OCI-LY7 (cell line): ENCODE results near the gene PXDN. TPM values are rescaled to one million over a fixed set of nuclear protein-coding genes. Genes with fewer than 3 reads are reported as not detected.

ENCODE experiments used
- BruUV-seq: library from RNA; stranded (reverse); fragments of 400-500 nt; replicated peaks from 2 replicates; lab custom pipeline; 2021; lab: Mats Ljungman, UMichigan
- CTCF ChIA-PET: fragments of 300-600 bp; sonication (Branson Sonifier 250); formaldehyde crosslinking; loops from one replicate; lab custom pipeline; 2022; ENCODE audit warnings: antibody characterized with exemption; ENCODE audit not compliant: unreplicated experiment; lab: Charles Lee
- POLR2A ChIA-PET: fragments of 300-600 bp; sonication (Branson Sonifier 250); formaldehyde crosslinking; loops from one replicate; lab custom pipeline; 2022; ENCODE audit warnings: antibody characterized with exemption; lab: Charles Lee
- DNase-seq: peaks from one replicate; pipeline ENCODE4 v3.0.0-alpha.2; 2015; ENCODE audit warnings: low spot score
- H2AFZ ChIP-seq: fragments of 200-600 bp; sonication (generic), shearing (Covaris generic); 2 replicates; pipeline ENCODE4 v1.6.1; 2014; ENCODE audit warnings: mild to moderate bottlenecking, antibody characterized with exemption, low read length, moderate library complexity
- H3K27ac ChIP-seq: fragments of 200-600 bp; sonication (generic); 2 replicates; pipeline ENCODE4 v1.5.1; 2014; ENCODE audit warnings: mixed run types, low read depth, mild to moderate bottlenecking, moderate library complexity, low read length, inconsistent platforms; ENCODE audit not compliant: poor library complexity, severe bottlenecking
- H3K36me3 ChIP-seq: fragments of 200-600 bp; sonication (generic); 2 replicates; pipeline ENCODE4 v1.6.1; 2014; ENCODE audit warnings: mild to moderate bottlenecking, antibody characterized with exemption, low read length, moderate library complexity, mixed read lengths; ENCODE audit not compliant: insufficient read depth
- H3K4me1 ChIP-seq: fragments of 200-600 bp; sonication (generic); 2 replicates; pipeline ENCODE4 v1.5.1; 2014; ENCODE audit warnings: mild to moderate bottlenecking, low read length; ENCODE audit not compliant: insufficient read depth, poor library complexity, severe bottlenecking
- H3K4me2 ChIP-seq: fragments of 200-600 bp; sonication (generic); 2 replicates; pipeline ENCODE4 v1.6.1; 2014; ENCODE audit warnings: mild to moderate bottlenecking, low read length
- H3K4me3 ChIP-seq: fragments of 200-600 bp; sonication (generic); 2 replicates; pipeline ENCODE4 v1.5.1; 2014; ENCODE audit warnings: mild to moderate bottlenecking, low read depth, low read length; ENCODE audit not compliant: poor library complexity, severe bottlenecking
- H3K79me2 ChIP-seq: fragments of 200-600 bp; sonication (generic); 2 replicates; pipeline ENCODE4 v1.6.1; 2016; ENCODE audit warnings: low read depth, mild to moderate bottlenecking, low read length, moderate library complexity, mixed read lengths; ENCODE audit not compliant: insufficient read depth
- H3K9me2 ChIP-seq: fragments of 200-600 bp; sonication (generic); 2 replicates; pipeline ENCODE4 v1.6.1; 2016; ENCODE audit warnings: mild to moderate bottlenecking, low read length, mixed read lengths; ENCODE audit not compliant: insufficient read depth
- H3K9me3 ChIP-seq: fragments of 200-600 bp; sonication (generic); 2 replicates; pipeline ENCODE4 v1.6.1; 2014; ENCODE audit warnings: mild to moderate bottlenecking, mixed run types, low read length, mixed read lengths
- H4K20me1 ChIP-seq: fragments of 200-600 bp; sonication (generic); 2 replicates; pipeline ENCODE4 v1.6.1; 2014; ENCODE audit warnings: mild to moderate bottlenecking, antibody characterized with exemption, low read length, moderate library complexity, mixed read lengths; ENCODE audit not compliant: insufficient read depth
- CTCF ChIP-seq: fragments of 200-600 bp; sonication (generic); conservative IDR thresholded peaks from 2 replicates; pipeline ENCODE4 v1.5.1; 2014; ENCODE audit warnings: mild to moderate bottlenecking, antibody characterized with exemption, low read length, moderate library complexity, mixed read lengths
- EZH2phosphoT487 ChIP-seq: fragments of 200-600 bp; sonication (generic); IDR thresholded peaks from 2 replicates; pipeline ENCODE4 v1.6.1; 2018; ENCODE audit warnings: low read depth, borderline replicate concordance, mild to moderate bottlenecking, mixed run types, antibody characterized with exemption, low read length, moderate library complexity, mixed read lengths
- intact Hi-C: fragments of 100-400 bp; cut with micrococcal nuclease; formaldehyde crosslinking; loops from one replicate; pipeline ENCODE4 v1.10.0; 2022; ENCODE audit not compliant: unreplicated experiment
- total RNA-seq, 2 experiments: library from RNA; depleted of rRNA in 1 of 2; stranded (reverse); fragments of >200 nt in 1 of 2; shearing (Covaris generic) in 1 of 2; gene quantifications; 2 replicates each; pipeline ENCODE4 v1.2.3, GENCODE V29; 2014 to 2022

PXDN gene
- total RNA-seq, 2 experiments from 2014 or later = not detected

DNA sequence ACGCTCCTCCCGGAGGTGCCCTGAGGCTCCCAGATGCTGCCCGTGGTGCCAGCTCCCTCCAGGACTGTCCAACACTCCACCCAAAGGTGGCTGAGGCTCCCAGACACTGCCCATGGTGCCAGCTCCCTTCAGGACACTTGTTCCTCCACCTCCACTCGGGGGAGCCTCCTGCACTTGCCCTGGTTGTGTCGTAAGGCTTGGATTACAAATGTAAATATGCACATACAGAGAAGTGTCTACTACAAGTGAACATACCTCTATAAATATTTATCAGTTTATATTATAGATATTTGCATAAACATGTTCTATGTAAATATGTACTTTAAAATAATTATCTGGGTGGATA lies 143.3 kb downstream of the PXDN start:
- DNase-seq = no peak
- Histone ChIP-seq H3K79me2 (no peaks in the 10 kb centered on the region), H2AFZ (no peak overlapping the region), H3K9me3 (0 out of 2 replicates have a peak, but pooled peaks cover 6% of the 10 kb centered on the region), H4K20me1 (no peaks in the 10 kb centered on the region), H3K4me1 (no peaks in the 10 kb centered on the region), H3K27ac (no peak overlapping the region), H3K4me2 (no peak overlapping the region), H3K9me2 (no peaks in the 10 kb centered on the region), H3K4me3 (no peak overlapping the region), H3K36me3 (no peaks in the 10 kb centered on the region)
- intact Hi-C loops = no loop called here
- ChIA-PET CTCF (interaction anchor here (1.1 kb wide), 1 partner anchor 8 kb away, joined by 4 read pairs; no protein-coding TSS in a partner anchor), POLR2A (no interaction called here)
- BruUV-seq = no TSS peak
- no peak for TF ChIP-seq EZH2phosphoT487
- no peak for TF ChIP-seq CTCF

DNA sequence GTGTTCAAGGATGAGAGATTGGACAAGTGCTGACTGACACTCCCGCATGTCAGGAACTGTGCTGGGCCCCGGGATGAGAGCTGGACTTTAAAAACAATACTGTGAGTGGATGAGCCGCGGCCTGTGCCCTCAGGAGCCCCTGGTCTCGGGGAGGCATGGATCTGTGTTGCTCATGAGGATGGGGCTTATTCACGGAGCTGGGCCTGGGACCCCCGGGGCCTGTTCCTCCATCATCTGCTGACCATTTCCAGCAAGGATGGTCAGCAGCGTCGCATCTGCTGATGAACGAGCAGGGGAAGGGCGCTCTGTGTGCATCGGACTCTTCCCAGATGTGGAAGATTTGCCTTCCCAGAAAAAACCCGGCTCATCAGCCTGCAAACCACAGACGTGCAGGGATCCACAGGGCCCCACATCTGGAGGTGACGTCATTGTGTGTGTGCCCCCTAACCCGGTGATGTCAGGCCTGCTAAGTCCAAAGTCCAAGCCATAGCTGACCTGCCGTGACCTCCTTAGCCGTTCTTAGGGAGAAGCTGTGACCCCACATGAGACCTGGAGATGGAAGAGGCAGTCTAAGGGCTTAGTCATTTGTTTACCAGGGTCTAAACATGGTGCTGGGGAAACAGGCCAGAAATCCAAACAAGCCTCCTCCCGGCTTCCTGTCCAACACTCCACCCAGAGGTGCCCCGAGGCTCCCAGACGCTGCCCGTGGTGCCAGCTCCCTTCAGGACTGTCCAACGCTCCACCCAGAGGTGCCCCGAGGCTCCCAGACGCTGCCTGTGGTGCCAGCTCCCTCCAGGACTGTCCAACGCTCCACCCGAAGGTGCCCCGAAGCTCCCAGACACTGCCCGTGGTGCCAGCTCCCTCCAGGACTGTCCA lies 143.9 kb downstream of the PXDN start:
- Histone ChIP-seq H3K4me2 (no peak overlapping the region), H3K79me2 (no peaks in the 10 kb centered on the region), H3K27ac (no peak overlapping the region), H3K4me3 (no peak overlapping the region), H2AFZ (no peak overlapping the region), H3K36me3 (no peaks in the 10 kb centered on the region), H3K4me1 (no peaks in the 10 kb centered on the region), H4K20me1 (no peaks in the 10 kb centered on the region), H3K9me2 (no peaks in the 10 kb centered on the region), H3K9me3 (0 out of 2 replicates have a peak, but pooled peaks cover 6% of the 10 kb centered on the region)
- ChIA-PET CTCF (interaction anchor here (1.1 kb wide), 2 partner anchors 7 to 9 kb away, joined by 4 read pairs; no protein-coding TSS in a partner anchor), POLR2A (no interaction called here)
- BruUV-seq = no TSS peak
- intact Hi-C loops = no loop called here
- no peak for DNase-seq
- no peak for TF ChIP-seq EZH2phosphoT487
- no peak for TF ChIP-seq CTCF
